ENCODE results near the gene KHDRBS1. TPM values are rescaled to one million over a fixed set of nuclear protein-coding genes. Genes with fewer than 3 reads are reported as not detected.

Gene KHDRBS1
- total RNA-seq, 1 experiment from 2014 or later = 267 TPM

- Mint-ChIP-seq H3K4me1 (peaks cover 22 to 23% of the 10 kb centered on the region in 2 experiments), H3K27ac (peak overlapping the region; percentile 28 to 50 (median 43); a peak in 5 of 7 replicates), H3K9me3 (no peaks in the 10 kb centered on the region), H3K36me3 (ENCODE audit: insufficient read depth in 1 of 3, low read depth in 3 of 3) (peaks cover 16 to 40% (median 31%) of the 10 kb centered on the region in 3 experiments), H3K4me3 (peak overlapping the region; percentile 86 to 92), H3K27me3 (ENCODE audit: low read depth) (peaks cover 11% of the 10 kb centered on the region)
- H4K20me1 ChIP-seq (ENCODE audit: control insufficient read depth, insufficient read depth, insufficient read length) = no peaks in the 10 kb centered on the region
- no peak overlapping the region for H3K23ac ChIP-seq (ENCODE audit: insufficient read length, low read depth, low read length)
- no peak overlapping the region for H2BK15ac ChIP-seq (ENCODE audit: low read depth, low read length)
- H4K5ac ChIP-seq (ENCODE audit: insufficient read length, low read depth, low read length) = no peak overlapping the region
- H3K4me1 ChIP-seq (ENCODE audit: insufficient read depth, low read length) = peaks cover 4% of the 10 kb centered on the region; the same call in 1 of the 2 replicates
- H2BK12ac ChIP-seq (ENCODE audit: insufficient read length, low read depth, low read length) = no peak overlapping the region
- no peak overlapping the region for H3T11ph ChIP-seq (ENCODE audit: low read length)
- no peak overlapping the region for H4K91ac ChIP-seq (ENCODE audit: insufficient read length, low read depth, low read length)
- H3K27ac ChIP-seq (ENCODE audit: insufficient read length, low read depth, low read length) = no peak overlapping the region
- H2BK5ac ChIP-seq (ENCODE audit: insufficient read length, low read length) = no peak overlapping the region
- no peak overlapping the region for H3K9ac ChIP-seq (ENCODE audit: extremely low read depth, insufficient read length, low read length)
- H3K23me2 ChIP-seq (ENCODE audit: insufficient read length, low read depth, low read length, poor library complexity, severe bottlenecking) = peaks cover 9% of the 10 kb centered on the region
- no CpG with 5 or more reads among the region's 28 CpGs for WGBS (ENCODE audit: extremely low coverage, insufficient read length, low lambda C conversion rate)
- no peaks in the 10 kb centered on the region; the same call in 1 of the 2 replicates for H3K79me2 ChIP-seq (ENCODE audit: insufficient read depth, low read length)
- TF ChIP-seq CTCF (conservative IDR thresholded peaks at IDR 0.05) = peak; percentile 60; the same call in 2 of the 3 replicates
- H3K4ac ChIP-seq (ENCODE audit: low read depth, low read length) = no peak overlapping the region
- no peak overlapping the region for H2BK20ac ChIP-seq (ENCODE audit: low read depth, low read length, poor library complexity, severe bottlenecking)
- no peaks in the 10 kb centered on the region for H3K79me1 ChIP-seq (ENCODE audit: insufficient read depth, low read depth, low read length, poor library complexity, severe bottlenecking)
- no peak overlapping the region for H3K56ac ChIP-seq (ENCODE audit: insufficient read length, low read depth, low read length)
- no peaks in the 10 kb centered on the region for H3K9me3 ChIP-seq (ENCODE audit: control insufficient read depth, low read depth, low read length)
- DNase-seq = peak; percentile 98
- H3K14ac ChIP-seq (ENCODE audit: insufficient read depth, low read length) = no peak overlapping the region
- H2BK120ac ChIP-seq (ENCODE audit: low read depth, low read length, poor library complexity, severe bottlenecking) = no peak overlapping the region
- H3K18ac ChIP-seq (ENCODE audit: insufficient read length, low read depth, low read length) = no peak overlapping the region
- no peak overlapping the region for H2AFZ ChIP-seq (ENCODE audit: low read length)
- no peak overlapping the region for H2AK5ac ChIP-seq (ENCODE audit: insufficient read length, low read length)
- H3K27me3 ChIP-seq (ENCODE audit: insufficient read depth, low read length) = no peaks in the 10 kb centered on the region
- peak overlapping the region; percentile 84 for H3K4me2 ChIP-seq (ENCODE audit: insufficient read depth, insufficient read length, low read length)
- H4K8ac ChIP-seq (replicated peaks; ENCODE audit: insufficient read length, low read depth, low read length) = no peak overlapping the region
These were observed 59.9 kb downstream of the KHDRBS1 start for GRCh38 chr1:32073299-32074229.

All from H9 (cell line).